Panc1 (cell line): ENCODE measurements around the gene OR7C1. TPM values are rescaled to one million over a fixed set of nuclear protein-coding genes. Genes with fewer than 3 reads are reported as not detected.

Experiments
- ATAC-seq: fragments of 200-7000 bp; cut with Tn5 transposase; 2 replicates; pipeline ENCODE4 v1.9.1; 2020; ENCODE audit warnings: mild to moderate bottlenecking, moderate library complexity
- BruUV-seq: library from RNA; stranded (reverse); fragments of 400-500 nt; replicated peaks from 2 replicates; lab custom pipeline; 2021; lab: Mats Ljungman, UMichigan
- CTCF ChIA-PET: fragments of 300-600 bp; sonication (Branson Sonifier 250); formaldehyde crosslinking; loops from one replicate; lab custom pipeline; 2022; ENCODE audit warnings: antibody characterized with exemption; lab: Charles Lee
- POLR2A ChIA-PET: fragments of 300-600 bp; sonication (Branson Sonifier 250); formaldehyde crosslinking; loops from one replicate; lab custom pipeline; 2022; ENCODE audit warnings: antibody characterized with exemption; lab: Charles Lee
- DNase-seq: peaks from one replicate; pipeline ENCODE4 v3.0.0-alpha.2; 2010; ENCODE audit warnings: low read depth, low spot score
- H3K27ac ChIP-seq: 2 replicates; pipeline ENCODE4 v1.5.1; 2011; ENCODE audit warnings: mild to moderate bottlenecking, low read length, inconsistent platforms
- H3K27me3 ChIP-seq: fragments of 200-500 bp; sonication (Bioruptor generic); 2 replicates; pipeline ENCODE4 v1.6.0; 2014; ENCODE audit warnings: low read length, inconsistent platforms; ENCODE audit not compliant: control insufficient read depth, insufficient read depth
- H3K36me3 ChIP-seq: fragments of 200-500 bp; sonication (Bioruptor generic); 2 replicates; pipeline ENCODE4 v1.5.1; 2014; ENCODE audit warnings: inconsistent platforms, mild to moderate bottlenecking, low read length, moderate library complexity; ENCODE audit not compliant: control insufficient read depth, insufficient read depth
- H3K4me1 ChIP-seq: 2 replicates; pipeline ENCODE4 v1.5.1; 2011; ENCODE audit warnings: inconsistent platforms, mild to moderate bottlenecking, low read length, moderate library complexity; ENCODE audit not compliant: control insufficient read depth, insufficient read depth
- H3K4me3 ChIP-seq, 2 experiments: 2 replicates each; pipeline ENCODE4 v1.5.1; 2011 to 2012; ENCODE audit warnings: low read depth in 2 of 2, low read length in 2 of 2, mild to moderate bottlenecking in 2 of 2, inconsistent platforms in 1 of 2, moderate library complexity in 1 of 2
- H3K9me3 ChIP-seq: fragments of 200-500 bp; sonication (Bioruptor generic); 2 replicates; pipeline ENCODE4 v1.5.1; 2014; ENCODE audit warnings: low read depth, mild to moderate bottlenecking, inconsistent platforms, low read length, moderate library complexity; ENCODE audit not compliant: control insufficient read depth, insufficient read depth
- CTCF ChIP-seq: fragments of 450-650 bp; IDR thresholded peaks from 2 replicates; pipeline ENCODE4 v1.5.1; 2017; ENCODE audit warnings: mild to moderate bottlenecking
- POLR2AphosphoS5 ChIP-seq: IDR thresholded peaks from 2 replicates; pipeline ENCODE4 v1.6.1; 2012; ENCODE audit warnings: mild to moderate bottlenecking, low read depth, low read length, moderate library complexity
- SIN3A ChIP-seq: IDR thresholded peaks from 2 replicates; pipeline ENCODE4 v1.6.1; 2012; ENCODE audit warnings: low read depth, mild to moderate bottlenecking, low read length, moderate library complexity, borderline replicate concordance; ENCODE audit not compliant: insufficient read depth
- TCF7L2 ChIP-seq: IDR thresholded peaks from 2 replicates; pipeline ENCODE4 v1.6.1; 2011; ENCODE audit warnings: mild to moderate bottlenecking, low read depth, low read length, inconsistent platforms
- in situ Hi-C: cut with HindIII; loops from 2 replicates; pipeline ENCODE4 v1.10.0; 2016; ENCODE audit warnings: low sequenced_read_pairs, low pct_unique_long_range_greater_than_20kb
- intact Hi-C: fragments of 100-400 bp; cut with micrococcal nuclease; formaldehyde crosslinking; loops from one replicate; pipeline ENCODE4 v1.10.0; 2022; ENCODE audit not compliant: unreplicated experiment
- total RNA-seq: library from RNA; stranded (reverse); gene quantifications from one replicate; pipeline ENCODE4 v1.2.1, GENCODE V29; 2021; ENCODE audit not compliant: unreplicated experiment
- TF ChIP-seq, protein P1 (sequence below), 2 experiments: IDR thresholded peaks; 2 replicates each; pipeline ENCODE4 v1.6.1; 2011 to 2012; ENCODE audit warnings: low read depth in 2 of 2, control low read depth in 1 of 2, low read length in 1 of 2, mild to moderate bottlenecking in 1 of 2, moderate library complexity in 1 of 2; ENCODE audit not compliant: insufficient read depth in 1 of 2

The OR7C1 gene
- total RNA-seq, 1 experiment from 2014 or later = not detected

DNA sequence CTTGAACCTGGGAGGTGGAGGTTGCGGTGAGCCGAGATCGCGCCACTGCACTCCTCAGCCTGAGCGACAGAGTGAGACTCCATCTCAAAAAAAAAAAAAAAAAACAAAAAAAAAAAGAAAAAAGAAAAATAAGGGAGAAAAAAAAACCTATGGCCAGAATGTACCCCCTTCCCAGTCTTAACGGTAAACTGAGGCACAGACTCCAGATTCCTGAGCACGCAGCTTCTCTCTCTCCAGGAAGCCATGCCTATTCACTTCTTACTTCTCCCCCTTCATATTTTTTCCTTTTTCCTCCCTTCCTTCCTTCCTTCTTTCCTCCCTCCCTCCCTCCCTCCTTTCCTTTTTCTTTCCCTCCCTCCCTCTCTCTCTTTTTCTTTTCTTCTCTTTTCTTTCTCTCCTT lies 62.0 kb downstream of the OR7C1 start:
- POLR2A ChIA-PET = no interaction called here
- ATAC-seq = no peak
- Histone ChIP-seq H3K27ac (no peak overlapping the region), H3K4me3 (no peak overlapping the region), H3K27me3 (no peaks in the 10 kb centered on the region), H3K9me3 (no peaks in the 10 kb centered on the region), H3K4me1 (no peaks in the 10 kb centered on the region), H3K36me3 (no peaks in the 10 kb centered on the region; the same call in 1 of the 2 replicates)
- intact Hi-C loops = no loop called here
- TF ChIP-seq POLR2AphosphoS5 = no peak
- TF ChIP-seq, protein P1, sequence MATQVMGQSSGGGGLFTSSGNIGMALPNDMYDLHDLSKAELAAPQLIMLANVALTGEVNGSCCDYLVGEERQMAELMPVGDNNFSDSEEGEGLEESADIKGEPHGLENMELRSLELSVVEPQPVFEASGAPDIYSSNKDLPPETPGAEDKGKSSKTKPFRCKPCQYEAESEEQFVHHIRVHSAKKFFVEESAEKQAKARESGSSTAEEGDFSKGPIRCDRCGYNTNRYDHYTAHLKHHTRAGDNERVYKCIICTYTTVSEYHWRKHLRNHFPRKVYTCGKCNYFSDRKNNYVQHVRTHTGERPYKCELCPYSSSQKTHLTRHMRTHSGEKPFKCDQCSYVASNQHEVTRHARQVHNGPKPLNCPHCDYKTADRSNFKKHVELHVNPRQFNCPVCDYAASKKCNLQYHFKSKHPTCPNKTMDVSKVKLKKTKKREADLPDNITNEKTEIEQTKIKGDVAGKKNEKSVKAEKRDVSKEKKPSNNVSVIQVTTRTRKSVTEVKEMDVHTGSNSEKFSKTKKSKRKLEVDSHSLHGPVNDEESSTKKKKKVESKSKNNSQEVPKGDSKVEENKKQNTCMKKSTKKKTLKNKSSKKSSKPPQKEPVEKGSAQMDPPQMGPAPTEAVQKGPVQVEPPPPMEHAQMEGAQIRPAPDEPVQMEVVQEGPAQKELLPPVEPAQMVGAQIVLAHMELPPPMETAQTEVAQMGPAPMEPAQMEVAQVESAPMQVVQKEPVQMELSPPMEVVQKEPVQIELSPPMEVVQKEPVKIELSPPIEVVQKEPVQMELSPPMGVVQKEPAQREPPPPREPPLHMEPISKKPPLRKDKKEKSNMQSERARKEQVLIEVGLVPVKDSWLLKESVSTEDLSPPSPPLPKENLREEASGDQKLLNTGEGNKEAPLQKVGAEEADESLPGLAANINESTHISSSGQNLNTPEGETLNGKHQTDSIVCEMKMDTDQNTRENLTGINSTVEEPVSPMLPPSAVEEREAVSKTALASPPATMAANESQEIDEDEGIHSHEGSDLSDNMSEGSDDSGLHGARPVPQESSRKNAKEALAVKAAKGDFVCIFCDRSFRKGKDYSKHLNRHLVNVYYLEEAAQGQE (IDR thresholded peaks at IDR 0.05; ENCODE audit: insufficient read depth in 1 of 2, low read depth in 2 of 2, low read length in 1 of 2) = no peak
- TF ChIP-seq CTCF = no peak
- TF ChIP-seq SIN3A = no peak
- no peak for TF ChIP-seq TCF7L2
- CTCF ChIA-PET = no interaction called here
- BruUV-seq = no TSS peak
- in situ Hi-C loops = no loop called here
- DNase-seq = no peak

DNA sequence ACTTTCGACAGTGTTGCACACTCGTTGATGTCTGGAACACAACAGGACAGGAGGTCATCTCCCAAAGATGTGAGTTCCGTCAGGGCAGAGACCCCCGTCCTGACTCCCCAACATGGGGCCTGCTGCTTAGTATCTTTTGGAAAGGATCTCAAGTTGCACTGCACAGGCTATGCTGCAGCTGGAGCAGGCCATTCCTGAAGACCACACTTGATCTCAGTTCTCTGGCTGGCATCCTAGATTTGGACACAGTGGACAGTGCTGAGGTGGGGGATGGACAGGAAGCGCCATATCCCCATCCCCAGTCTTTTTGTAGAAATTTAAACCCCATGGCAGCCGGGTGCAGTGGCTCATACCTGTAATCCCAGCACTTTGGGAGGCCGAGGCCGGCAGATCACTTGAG lies 62.5 kb downstream of the OR7C1 start:
- Histone ChIP-seq H3K9me3 (no peaks in the 10 kb centered on the region), H3K36me3 (no peaks in the 10 kb centered on the region; the same call in 1 of the 2 replicates), H3K27ac (no peak overlapping the region), H3K4me3 (no peak overlapping the region), H3K27me3 (no peaks in the 10 kb centered on the region), H3K4me1 (no peaks in the 10 kb centered on the region)
- ATAC-seq (no peak), DNase-seq (no peak)
- ChIA-PET CTCF (no interaction called here), POLR2A (no interaction called here)
- intact Hi-C loops = no loop called here
- in situ Hi-C loops = no loop called here
- BruUV-seq = no TSS peak
- TF ChIP-seq, protein P1 (IDR thresholded peaks at IDR 0.05; ENCODE audit: insufficient read depth in 1 of 2, low read depth in 2 of 2, low read length in 1 of 2) = no peak
- TF ChIP-seq SIN3A (no peak), TCF7L2 (no peak), CTCF (no peak), POLR2AphosphoS5 (no peak)
